GM20000 (cell line): ENCODE data around the gene LOC128125822.

Experiments used
- DNase-seq: peaks from one replicate; pipeline ENCODE4 v3.0.0; 2012; ENCODE audit warnings: low spot score
- CTCF ChIP-seq: IDR thresholded peaks from 2 replicates; pipeline ENCODE4 v1.5.1; 2012; ENCODE audit warnings: mild to moderate bottlenecking, control low read depth; ENCODE audit errors: extremely low read depth, missing control alignments

Gene LOC128125822

GRCh38 chr6:63530182-63530581 lies 42.1 kb upstream of the LOC128125822 start:
- no peak for DNase-seq
- TF ChIP-seq CTCF, result no peak

GRCh38 chr6:63530991-63531390 lies 41.3 kb upstream of the LOC128125822 start:
- no peak for DNase-seq
- no peak for TF ChIP-seq CTCF

DNA sequence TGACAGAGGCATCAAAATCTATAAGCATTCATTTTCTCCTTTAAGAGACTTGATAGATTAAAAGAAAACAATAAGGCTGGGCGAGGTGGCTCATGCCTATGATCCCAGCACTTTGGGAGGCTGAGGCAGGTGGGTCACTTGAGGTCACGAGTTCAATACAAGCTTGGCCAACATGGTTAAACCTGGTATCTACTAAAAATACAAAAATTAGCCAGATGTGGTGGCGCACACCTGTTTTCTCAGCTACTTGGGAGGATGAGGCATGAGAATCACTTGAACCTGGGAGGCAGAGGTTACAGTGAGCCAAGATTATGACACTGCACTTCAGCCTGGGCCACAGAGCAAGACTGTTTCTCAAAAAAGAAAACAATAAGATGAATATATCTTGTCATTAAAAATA lies 39.3 kb upstream of the LOC128125822 start:
- TF ChIP-seq CTCF, result no peak
- no peak for DNase-seq

GRCh38 chr6:63533952-63534351 lies 38.3 kb upstream of the LOC128125822 start:
- no peak for DNase-seq
- TF ChIP-seq CTCF, result no peak

DNA sequence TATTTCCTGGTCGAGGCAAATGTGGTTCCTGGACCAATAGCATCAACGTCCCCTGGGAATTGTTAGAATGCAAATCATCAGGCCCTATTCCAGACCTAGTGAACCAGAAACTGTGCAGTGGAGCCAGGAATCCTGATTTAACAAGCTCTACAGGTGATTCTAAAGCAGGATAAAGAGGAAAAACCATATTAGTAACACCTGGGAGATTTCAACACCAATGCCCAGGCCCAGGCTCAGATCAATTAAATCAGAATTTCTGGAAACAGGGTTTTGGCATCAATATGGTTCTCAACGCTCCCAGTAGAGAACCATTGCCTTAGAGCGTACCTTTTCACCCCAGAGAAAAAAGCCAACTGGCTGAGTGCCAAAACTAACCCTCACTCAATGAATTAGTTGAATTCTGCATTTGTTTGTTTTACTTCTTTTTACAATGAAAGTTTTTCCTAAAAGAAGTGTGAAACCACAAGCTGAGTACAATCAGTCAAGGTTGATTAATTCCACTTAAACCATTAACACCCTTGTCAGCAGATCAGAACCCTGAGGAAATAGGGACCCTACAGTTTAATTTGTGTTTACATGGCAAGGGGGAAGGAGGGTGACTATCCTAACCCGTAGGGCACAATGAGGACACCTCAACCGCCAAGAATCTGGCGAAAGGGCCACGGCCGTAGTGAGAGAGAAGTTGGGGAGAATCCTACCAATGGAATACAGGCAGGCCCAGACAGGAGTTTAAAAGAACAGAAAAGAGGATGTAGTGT lies 34.9 kb upstream of the LOC128125822 start:
- TF ChIP-seq CTCF, result no peak
- no peak for DNase-seq

DNA sequence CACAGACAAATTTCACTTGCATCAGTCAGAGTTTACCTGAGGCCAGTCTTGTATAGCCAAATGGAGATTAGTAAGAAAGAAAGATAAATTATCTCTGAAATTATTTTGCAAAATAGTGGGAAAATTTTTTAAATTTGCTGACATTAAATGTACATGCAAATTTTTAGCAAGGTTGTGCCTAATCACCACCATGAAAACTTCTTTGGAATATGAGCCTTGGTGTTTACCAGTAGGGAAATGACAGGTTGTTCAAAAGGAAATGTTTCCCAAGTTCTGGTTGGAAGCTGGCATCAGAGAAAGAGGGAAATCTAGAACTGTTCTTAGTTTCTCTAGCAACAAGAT lies 34.4 kb upstream of the LOC128125822 start:
- no peak for TF ChIP-seq CTCF
- DNase-seq, result no peak

DNA sequence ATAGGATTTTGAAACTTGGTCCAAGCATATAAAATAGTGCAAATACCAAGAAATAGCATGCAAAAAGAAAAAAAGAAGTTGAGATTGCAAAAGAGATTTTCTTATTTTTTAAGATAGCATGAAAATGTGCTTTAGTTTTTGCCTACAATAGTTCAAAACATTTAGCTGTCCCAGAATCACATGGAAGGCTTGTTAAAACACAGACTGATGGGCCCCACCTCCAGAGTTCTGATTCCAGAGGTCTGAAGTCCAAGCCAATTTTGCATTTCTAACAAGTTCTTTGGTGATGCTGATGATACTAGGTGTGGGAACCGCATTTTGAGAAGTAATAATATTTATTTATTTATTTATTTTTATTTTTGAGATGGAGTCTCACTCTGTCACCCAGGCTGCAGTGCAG lies 33.7 kb upstream of the LOC128125822 start:
- no peak for TF ChIP-seq CTCF
- no peak for DNase-seq
